Activated CD4-positive, alpha-beta T cell treated with anti-CD3 and anti-CD28 coated beads for 1 hour (primary cell): ENCODE results near the gene LRRC41.
A peak's percentile ranks its signal among the peaks of the same experiment; 100 is the strongest.
"Not testable (repeated sequence)": the region's sequence is repeated elsewhere in the genome, so short reads cannot be mapped to it uniquely, and the experiment has no call there.

Experiments
- DNase-seq: peaks from one replicate; pipeline ENCODE4 v3.0.0-alpha.2; 2020

The LRRC41 gene, protein sequence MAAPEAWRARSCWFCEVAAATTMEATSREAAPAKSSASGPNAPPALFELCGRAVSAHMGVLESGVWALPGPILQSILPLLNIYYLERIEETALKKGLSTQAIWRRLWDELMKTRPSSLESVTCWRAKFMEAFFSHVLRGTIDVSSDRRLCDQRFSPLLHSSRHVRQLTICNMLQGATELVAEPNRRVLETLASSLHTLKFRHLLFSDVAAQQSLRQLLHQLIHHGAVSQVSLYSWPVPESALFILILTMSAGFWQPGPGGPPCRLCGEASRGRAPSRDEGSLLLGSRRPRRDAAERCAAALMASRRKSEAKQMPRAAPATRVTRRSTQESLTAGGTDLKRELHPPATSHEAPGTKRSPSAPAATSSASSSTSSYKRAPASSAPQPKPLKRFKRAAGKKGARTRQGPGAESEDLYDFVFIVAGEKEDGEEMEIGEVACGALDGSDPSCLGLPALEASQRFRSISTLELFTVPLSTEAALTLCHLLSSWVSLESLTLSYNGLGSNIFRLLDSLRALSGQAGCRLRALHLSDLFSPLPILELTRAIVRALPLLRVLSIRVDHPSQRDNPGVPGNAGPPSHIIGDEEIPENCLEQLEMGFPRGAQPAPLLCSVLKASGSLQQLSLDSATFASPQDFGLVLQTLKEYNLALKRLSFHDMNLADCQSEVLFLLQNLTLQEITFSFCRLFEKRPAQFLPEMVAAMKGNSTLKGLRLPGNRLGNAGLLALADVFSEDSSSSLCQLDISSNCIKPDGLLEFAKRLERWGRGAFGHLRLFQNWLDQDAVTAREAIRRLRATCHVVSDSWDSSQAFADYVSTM

DNA sequence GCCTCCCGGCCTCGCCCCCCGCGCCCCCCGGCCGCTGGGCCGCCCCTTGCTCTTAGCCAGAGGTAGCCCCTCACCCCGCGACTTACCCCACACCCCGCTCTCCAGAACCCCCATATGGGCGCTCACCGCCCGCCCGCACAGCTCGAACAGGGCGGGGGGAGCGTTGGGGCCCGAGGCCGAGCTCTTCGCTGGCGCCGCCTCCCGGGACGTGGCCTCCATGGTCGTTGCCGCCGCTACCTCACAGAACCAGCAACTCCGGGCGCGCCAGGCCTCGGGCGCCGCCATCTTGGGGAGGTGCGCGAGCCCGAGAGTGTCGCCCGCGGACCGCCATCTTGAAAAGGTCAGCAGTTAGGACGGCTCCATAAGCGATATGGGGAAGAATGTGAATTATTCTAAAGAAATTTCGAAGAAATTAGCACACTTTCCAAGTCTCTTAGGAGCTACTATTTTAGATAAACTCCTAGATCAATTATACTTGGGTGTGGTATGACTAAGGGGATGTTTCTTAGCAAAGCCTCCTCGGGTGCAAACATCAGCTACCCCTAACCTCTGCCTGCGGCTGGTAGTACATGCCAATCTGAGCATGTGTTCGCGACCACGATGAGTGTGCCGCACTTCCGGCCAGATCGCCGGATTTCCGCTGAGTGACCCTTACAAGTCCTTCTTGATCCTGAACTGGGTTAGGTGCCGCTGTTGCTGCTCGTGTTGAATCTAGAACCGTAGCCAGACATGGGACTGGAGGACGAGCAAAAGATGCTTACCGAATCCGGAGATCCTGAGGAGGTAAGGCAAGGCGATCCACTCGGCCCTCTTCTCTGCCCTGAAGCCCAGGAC, at the start of gene LRRC41, which contains the start of gene UQCRH:
LRRC41 (minus strand) TSS at position 579 of the 834 bp plus-strand sequence; CDS start at position 285, 294 bp downstream.
UQCRH (plus strand) TSS at position 661 of the 834 bp plus-strand sequence; CDS start at position 730, 69 bp downstream.
- DNase-seq, result peak; percentile 91

DNA sequence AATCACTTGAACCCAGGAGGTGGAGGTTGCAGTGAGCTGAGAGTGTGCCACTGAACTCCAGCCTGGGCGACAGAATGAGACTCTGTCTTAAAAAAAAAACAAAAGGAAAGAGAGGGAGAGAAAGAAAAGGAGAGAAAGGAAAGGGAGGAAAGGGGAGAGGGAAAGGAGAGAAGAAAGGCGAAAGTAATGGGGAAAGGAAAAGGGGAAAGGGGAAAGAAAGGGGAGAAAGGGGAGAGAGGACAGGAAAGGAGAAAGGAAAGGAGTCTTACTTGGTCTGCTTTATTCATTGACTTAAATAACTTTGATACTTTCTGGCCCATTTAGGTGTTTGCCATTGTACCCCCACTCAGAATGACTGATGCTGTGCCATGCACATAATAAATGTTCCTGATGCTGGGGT, 48.9 kb upstream of the LRRC41 start:
- no peak for DNase-seq

DNA sequence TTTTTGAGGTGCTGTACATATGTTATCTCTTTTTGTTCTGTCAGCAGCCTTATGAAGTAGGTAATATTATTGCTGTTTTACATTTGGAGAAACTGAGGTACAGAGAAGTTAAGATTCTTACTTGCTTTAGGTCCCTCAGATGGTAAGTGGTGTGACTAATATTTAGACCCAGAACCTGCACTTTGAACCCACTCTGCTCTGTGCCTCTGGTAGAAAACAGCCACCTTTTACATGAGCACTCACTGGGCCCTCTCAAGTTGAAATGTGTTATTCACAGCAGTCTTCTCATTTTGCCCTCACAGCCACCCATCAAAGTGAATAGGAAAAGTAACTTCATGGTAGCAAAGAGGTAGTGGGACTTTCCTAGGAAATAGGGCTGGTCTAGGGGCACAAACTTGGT, 41.9 kb upstream of the LRRC41 start:
- no peak for DNase-seq

DNA sequence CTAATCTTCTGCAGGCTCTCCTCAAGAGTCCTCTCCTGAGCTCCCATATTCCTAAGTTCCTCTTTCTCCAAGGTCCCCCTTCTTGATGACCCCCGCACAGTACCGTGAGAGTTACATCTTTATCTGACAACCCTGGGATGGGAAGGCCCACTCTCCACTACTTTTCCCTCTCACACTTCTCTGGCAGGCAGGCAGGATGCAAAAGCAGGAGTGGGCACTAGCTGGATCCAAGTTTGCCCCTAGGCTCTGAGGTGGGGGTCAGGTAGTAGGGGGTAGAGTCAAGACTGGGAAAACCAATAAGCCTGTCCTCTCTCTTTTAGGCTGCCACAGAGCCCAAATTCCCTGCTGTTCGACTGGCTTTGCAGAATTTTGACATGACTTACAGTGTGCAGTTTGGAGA, 41.1 kb upstream of the LRRC41 start:
- DNase-seq, result no peak

DNA sequence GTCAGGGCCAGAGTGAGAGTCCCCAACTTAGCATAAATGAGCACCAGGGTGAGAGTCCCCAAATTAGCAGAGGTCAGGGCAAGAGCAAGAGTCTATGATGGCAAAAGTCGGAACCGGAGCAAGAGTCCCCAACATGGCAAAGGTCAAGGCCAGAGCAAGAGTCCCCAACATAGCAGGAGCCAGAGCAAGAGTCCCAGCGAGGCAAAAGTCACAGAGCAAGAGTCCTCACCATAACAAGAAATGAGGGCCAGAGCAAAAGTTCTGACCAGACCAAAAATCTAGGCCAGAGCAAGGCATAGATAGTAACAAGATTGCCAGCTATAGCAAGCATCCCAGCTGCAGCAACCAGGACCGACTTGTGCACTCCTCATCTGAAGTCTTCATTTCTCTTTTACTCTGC, 40.3 kb upstream of the LRRC41 start:
- DNase-seq, result no peak

DNA sequence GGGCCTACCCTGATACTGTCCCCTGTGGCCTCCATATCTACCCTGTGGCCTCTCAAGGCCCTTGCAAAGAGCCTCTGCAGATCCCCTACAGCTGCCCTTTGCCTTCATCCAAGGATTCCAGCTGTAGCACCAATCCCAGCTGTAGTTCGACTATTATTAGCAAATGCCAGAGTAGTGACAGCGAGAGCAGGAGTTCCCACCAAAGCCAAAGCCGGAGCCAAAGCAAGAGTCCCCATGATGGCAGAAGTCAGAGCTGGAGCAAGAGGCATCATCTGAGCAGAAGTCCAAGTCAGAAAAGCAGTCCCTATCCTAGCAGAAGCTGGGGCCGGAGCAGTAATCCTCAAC, 39.9 kb upstream of the LRRC41 start:
- DNase-seq, result no peak

DNA sequence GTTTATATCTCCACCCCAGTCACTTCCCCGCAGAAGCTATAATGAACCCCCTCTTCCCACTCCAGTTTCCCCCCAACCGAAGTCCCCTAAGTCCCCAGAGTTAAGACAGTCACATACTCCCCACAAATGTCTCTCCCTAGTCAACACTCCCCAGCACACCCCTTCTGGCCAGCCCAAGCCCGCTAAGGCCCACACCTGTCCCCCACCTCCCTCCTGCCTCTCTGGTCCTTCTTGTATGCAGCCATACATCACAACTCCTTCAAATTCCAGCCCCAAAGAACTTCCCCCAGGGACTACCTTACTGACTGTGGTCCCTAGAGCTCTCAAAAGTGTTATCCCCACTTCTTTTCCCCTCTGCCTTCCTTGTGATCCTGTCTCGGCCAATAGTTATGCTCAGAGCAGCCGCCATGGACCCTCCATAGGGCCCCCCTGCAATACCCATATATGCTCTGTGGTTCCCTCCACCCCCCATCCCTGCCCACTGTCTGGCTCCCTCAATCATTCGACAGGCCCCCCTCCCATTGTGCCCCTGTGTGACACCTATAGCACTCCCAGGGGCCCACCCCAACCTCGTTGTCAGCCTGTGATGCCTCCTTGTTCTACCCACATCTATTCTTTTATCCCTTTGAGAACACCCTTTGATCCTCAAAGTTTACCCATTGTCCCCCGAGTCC, 39.4 kb upstream of the LRRC41 start:
- DNase-seq, result no peak

DNA sequence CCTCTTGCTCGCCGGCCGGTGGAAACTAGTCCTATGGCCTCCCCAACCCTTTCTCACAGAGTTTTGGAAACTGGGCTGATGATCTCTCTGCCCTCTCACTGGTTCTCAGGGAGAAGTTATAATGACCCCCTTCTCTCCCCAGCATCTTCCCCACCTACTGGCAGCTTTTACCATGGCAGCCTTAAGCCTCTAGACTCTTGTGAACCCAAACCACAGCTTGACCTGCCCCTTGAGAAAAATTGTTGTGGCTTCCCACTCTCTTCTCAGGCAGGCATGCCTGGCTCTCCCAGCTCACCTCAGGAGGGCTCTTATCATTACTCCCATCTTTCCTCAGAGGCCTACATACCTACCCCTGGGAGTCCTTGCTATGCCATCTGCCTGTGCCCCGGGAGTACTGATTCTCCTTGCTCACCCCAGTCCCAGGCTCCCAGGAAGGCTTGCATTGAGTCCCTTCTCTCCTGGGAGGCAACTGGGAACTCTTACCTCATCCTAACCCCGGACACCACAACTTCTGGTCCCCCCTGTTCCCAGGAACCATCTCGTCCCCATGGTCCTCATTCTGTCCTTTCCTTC, 38.8 kb upstream of the LRRC41 start:
- no peak for DNase-seq

DNA sequence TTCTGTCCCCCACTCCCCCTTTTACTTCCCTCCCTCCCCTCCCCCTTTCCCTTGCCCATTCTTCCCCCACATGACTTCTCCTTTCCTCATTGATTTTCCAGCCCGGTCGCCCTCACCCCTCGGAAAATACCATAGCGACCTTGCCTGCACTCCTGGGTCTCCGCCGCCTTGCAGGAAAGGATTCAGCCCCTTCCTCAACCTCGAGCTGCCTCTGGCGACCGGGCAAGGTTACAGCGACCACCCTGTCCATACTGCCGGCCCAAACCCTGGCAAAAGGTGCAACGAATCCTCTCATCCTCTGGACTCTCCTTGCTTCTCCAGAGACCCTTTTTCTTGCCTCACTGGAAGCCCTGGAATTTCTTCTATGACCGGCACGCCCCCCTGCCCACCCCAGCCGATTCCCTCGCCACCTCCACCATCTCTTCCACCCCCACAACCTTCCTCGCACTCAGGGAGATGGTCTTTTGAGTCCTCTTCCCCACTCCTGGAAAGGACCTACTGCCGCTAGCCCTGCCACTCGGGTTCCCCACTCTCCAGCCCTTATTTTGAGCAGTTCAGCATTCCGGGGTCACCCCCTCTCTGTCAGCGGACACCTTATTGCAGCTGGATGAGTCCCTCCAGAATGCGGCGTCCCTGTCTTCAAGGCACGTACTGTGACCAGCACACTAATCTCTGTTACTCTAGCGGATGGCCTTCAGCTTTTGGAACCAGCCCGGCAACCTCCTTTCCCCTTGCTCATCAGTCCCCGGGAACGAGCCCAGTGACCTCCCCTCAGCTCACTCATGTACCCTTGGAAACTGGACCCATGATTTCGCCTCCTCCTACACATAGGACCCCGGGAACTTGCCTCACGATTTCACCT, 38.0 kb upstream of the LRRC41 start:
- no peak for DNase-seq

DNA sequence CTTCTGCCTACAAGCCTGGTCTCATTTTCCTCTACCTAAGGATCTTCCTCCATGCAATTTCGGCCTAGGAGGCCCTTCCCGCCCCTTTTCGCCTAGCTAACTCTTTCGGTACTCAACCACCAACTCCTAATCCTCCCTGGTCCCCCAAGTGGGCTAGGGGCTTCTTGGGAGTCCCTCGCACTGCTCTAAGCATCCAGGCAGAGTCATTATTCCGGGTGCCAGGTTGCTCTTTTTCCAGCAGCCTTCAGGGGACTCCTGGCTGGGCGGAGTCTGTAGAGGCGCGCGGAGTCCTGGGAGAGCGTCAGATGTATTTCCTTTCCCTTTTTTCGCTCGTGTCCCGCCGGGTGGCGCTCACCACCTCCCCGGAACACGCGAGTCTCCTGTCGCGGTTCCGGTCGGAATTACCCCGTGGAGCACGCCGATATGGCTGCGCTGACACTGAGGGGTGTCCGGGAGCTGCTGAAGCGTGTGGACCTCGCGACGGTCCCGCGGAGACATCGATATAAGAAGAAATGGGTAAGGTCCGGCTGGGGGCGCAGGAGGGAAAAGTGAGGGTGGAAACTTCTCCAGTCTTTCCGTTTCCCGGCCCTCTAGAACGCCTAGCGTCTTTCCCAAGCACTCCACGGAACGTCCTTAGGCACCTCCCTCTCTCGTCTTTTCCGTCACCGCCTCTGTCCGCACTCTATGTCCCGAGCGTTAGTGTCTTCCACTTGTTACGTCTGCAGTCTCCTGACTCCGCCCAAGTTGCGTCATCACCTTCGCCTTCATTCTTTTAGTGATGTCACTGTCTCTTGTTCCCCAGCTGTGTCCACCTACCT, 37.2 kb upstream of the LRRC41 start, which contains the start of gene NSUN4:
NSUN4 (plus strand) TSS at position 404 of the 818 bp plus-strand sequence; CDS start at position 424, 20 bp downstream.
- peak; percentile 72 for DNase-seq

DNA sequence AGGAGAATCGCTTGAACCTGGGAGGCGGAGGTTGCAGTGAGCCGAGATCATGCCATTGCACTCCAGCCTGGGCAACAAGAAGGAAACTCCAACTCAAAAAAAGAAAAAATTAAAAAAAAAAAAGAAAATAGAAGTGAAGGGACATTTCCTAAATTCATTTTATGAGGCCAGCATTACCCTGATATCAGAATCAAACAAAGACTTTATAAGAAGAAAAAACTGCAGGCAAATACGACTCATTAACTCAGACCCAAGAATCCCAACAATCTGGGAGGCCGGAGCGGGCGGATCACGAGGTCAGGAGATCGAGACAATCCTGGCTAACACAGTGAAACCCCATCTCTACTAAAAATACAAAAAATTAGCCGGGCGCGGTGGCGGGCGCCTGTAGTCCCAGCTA, 34.0 kb upstream of the LRRC41 start:
- not testable (repeated sequence) for DNase-seq

DNA sequence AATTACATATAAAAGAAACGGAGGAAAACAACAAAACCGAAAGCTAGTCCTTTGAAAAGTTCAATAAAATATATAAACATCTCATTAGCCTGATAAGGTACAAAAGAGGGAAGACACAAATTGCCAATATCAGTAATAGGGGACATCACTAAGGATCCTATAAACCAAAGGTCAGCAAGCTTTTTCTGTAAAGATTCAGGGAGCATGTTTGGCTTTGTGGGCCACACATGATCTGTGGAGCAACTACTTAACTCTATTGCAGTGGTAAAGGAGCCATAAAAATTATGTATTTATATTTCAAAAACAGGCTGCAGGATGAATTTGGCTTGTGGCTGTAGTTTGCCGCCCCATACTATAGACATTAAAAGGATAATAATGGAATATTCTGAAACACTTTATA, 31.7 kb upstream of the LRRC41 start:
- DNase-seq, result no peak

DNA sequence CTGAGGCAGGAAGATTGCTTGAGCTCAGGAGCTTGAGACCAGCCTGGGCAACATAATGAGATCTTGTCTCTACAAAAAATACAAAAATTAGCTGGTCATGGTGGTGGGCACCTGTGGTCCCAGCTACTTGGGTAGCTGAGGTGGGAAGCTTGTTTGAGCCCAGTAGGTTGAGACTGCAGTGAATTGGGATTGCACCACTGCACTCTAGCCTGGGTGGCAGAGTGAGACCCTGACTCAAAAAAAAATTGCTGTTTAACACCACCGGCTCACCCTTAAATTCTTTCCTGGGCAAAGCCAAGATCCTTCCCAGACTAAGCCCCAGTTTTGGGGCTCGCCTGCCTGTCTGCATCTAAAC, 30.6 kb upstream of the LRRC41 start:
- DNase-seq, result no peak

DNA sequence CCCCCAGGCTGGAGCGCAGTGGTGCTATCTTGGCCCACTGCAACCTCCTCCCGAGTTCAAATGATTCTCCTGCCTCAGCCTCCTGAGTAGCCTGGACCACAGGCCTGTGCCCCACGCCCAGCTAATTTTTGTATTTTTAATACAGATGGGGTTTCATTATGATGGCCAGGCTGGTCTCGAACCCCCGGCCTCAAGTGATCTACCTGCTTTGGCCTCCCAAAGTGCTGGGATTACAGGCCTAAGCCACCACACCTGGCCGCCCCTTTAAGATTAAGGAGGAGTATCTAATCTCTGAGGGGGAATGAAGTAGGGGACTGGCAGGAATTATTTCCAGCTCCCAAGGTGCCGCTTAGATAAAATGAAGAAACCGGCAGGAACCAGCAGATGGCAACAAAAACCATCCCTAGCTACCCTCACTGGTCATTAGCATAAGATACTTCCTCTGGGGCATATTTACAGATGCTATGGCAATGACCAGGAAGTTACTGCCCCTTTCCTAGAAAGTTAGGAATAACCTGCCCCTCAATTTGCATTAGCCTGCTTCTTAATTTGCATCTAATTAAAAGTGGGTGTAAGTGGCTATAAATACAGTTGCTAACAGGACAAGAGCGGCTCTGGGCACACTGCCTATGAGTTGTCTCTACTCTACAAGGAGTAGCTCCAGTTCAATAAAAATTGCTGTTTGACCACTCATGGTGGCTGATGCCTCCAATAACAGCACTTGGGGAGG, 30.0 kb upstream of the LRRC41 start:
- DNase-seq, result no peak

DNA sequence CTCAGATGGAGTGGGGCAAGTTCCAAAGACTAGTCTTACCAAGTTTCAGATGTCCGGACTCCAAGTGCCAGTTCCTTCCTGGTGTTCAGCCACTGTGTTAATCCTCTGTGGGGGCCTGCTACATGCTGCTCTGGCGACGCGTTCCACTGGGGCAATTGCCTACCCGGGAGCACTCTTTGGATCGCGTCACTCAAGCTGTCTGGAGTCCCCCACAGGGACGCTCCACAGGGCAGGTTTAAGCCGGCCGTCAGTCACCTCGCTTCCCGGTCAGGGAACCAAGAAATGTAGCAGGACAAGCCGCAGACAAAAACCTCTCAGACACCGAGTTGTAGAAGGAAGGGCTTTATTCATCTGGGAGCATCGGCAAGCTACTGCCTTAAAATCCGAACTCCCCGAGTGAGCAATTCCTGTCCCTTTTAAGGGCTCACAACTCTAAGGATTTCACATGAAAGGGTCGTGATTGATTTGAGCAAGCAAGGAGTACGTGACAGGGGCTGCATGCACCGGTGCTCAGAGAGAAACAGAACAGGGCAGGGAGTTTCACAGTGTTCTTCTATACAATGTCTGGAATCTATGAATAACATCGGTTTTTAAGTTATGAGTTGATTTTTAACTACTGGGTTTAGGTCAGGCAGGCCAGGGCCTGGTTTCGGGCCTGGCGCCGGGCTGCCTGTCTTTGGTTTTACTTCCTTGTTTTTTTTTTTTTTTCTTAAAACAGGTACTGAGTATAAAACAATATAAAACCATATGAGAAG, 28.5 kb upstream of the LRRC41 start:
- DNase-seq, result not testable (repeated sequence)

DNA sequence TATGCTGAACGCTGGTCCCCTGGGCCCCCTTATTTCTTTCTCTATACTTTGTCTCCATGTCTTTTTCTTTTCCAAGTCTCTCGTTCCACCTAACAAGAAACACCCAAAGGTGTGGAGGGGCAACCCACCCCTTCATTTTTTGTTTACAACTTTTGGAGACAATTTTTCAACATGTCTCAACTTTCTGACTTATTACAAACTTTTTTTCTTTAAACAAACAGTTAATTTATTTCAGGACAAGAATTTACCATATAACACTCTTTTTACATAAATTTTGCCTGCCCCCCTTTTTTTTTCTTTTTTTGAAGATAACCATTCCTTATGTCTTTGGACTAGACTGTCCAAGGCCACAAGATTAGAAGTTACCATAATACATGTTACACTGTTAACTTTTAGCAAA, 27.0 kb upstream of the LRRC41 start:
- DNase-seq, result not testable (repeated sequence)

DNA sequence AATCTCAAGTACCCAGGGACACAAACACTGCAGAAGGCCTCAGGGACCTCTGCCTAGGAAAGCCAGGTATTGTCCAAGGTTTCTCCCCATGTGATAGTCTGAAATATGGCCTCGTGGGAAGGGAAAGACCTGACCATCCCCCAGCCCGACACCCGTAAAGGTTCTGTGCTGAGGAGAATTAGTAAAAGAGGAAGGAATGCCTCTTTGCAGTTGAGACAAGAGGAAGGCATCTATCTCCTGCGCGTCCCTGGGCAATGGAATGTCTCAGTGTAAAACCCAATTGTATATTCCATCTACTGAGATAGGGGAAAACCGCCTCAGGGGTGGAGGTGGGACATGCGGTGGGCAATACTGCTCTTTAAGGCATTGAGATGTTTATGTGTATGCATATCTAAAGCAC, 26.4 kb upstream of the LRRC41 start:
- DNase-seq, result not testable (repeated sequence)

DNA sequence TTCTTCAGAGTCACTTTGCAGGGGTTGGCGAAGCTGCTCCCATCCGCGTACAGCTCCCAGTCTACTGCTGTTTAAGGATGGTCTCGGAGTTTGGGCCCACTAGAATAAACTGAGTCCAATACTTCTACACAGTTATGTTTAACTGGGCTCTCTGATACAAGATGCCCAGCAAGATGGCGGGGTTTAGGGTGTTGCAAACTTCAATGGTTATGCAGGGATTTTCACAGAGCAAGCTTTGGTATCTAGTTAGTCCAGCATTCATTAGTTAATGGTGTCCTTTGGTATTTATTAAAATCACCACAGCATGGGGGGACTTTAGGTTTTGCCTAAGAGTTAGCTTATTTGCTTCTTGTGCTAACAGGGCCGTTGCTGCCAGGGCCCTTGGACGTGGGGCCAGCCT, 24.8 kb upstream of the LRRC41 start:
- not testable (repeated sequence) for DNase-seq
